T-helper 2 cell treated with Interferon-gamma antibody and Interleukin-4, amounts not matched to agents 100 ng/mL and 5 ng/mL, for 36 hours (primary cell): ENCODE results near the gene SLC25A27. TPM values are rescaled to one million over a fixed set of nuclear protein-coding genes. Genes with fewer than 3 reads are reported as not detected.

Experiments used
- intact Hi-C: fragments of 100-400 bp; cut with micrococcal nuclease; formaldehyde crosslinking; loops from one replicate; pipeline ENCODE4 v1.15.1; 2023
- total RNA-seq: library from RNA; stranded (reverse); gene quantifications from 2 replicates; pipeline ENCODE4 v1.2.3, GENCODE V29; 2022

Gene SLC25A27
- total RNA-seq, 1 donor from 2014 or later, result not detected

- intact Hi-C loops, result loop anchor here (10.0 kb wide), 1 partner anchor 636 kb away; the partner anchor contains the start of gene CLIC5
Observed at GRCh38 chr6:46651006-46651405, 1.8 kb upstream of the SLC25A27 start.

DNA sequence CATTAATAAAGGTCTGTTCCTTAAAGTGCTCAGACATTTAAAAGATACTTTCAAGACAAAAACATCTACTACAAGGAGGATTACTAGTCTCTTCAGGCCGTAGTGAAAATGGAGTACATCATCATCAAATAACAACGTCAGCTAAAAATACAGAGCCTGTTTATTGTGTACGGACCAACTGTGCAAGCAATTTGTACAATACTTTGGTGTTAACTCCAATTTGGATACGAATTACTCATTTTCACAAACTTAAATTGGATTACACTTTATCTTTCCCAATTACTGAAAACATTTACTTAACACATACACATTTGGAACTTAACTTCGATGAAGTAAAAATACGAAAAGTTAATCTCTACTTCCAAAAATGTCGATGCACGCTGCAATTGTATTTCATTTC lies 959 bp upstream of the SLC25A27 start:
- intact Hi-C loops, result loop anchor here (1.0 to 10.0 kb wide), 2 partner anchors 523 to 637 kb away; partner anchors contain the start of genes CLIC5 and ENPP4

DNA sequence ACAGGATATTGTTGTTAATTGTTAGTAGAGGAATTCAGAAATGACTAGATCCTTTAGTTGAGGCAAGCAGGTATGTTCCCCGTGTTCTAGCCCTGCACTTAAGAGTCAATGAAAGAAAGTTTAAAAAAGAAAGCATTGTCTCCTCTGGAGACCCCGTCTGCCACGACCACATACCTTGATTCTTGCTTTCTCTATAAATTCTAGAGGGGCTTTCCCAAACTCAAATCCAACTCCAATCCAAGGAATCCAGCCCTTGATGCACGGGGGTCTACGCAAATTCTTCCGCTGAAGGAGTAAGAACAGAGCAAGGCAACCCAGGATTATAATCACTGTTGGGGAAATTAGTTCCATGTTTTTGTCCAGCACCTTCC lies 558 bp upstream of the SLC25A27 start:
- intact Hi-C loops, result loop anchor here (1.0 to 10.0 kb wide), 2 partner anchors 523 to 637 kb away; partner anchors contain the start of genes CLIC5 and ENPP4

DNA sequence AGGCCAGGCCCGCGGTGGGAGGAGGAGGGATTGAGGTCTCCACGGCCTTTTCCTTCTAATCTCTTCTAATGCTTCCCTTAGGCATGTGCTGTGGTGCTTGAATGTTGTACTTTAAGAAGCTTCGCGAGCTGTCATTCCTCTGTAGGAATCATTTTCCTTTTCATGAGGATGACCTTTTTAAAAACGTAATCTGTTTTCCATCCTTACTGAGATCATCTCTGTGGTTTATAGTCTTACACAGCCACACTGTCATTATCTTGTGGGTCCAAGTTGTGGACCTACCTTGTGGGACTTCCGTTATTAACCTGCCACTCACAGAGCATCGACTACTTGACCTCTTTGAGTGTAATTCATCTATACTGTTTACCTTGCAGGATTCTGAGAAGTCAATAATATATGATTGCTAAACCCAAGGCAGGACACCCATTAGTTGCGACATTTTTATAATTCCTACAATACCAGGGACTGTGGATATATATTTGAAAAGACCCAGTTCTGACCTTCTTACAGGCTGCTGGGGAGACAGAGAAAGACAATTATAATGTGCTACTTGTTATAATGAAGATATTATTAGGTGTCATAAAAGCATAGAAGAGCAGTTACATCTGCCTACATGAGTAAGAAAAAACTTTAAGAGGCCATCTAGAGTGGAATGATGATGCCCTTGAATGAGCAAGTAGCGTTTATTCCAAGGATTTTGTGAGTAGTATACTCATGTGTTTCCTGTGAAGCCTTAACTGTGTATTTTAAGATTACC lies 842 bp downstream of the SLC25A27 start:
- intact Hi-C loops, result loop anchor here (10.0 kb wide), 1 partner anchor 639 kb away; the partner anchor contains the start of gene CLIC5

GRCh38 chr6:46655803-46656202 lies 3.0 kb downstream of the SLC25A27 start:
- intact Hi-C loops, result loop anchor here (10.0 kb wide), 1 partner anchor 641 kb away; the partner anchor contains the start of gene CLIC5

DNA sequence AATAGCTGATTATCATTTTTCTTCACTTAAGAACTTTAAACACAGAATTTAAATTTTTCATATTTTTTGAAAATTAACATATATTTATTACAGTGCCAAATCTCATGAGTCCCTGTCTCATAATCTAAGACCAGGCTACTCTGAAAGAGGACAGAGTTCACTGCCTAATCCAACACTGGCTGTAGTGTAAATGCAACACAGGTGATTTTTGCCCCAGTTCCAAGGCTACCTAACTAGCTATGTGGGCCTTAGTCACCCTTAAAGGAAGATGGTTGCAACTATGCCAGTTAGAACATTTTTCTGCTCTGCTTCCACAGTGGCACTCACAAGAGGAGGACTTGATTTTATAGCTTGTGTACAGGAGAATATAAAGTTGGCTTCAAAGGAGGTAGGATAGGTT lies 4.9 kb downstream of the SLC25A27 start:
- intact Hi-C loops, result loop anchor here (10.0 kb wide), 1 partner anchor 643 kb away; the partner anchor contains the start of gene CLIC5

- intact Hi-C loops, result no loop called here
Observed at GRCh38 chr6:46661483-46661882, 8.7 kb downstream of the SLC25A27 start.

DNA sequence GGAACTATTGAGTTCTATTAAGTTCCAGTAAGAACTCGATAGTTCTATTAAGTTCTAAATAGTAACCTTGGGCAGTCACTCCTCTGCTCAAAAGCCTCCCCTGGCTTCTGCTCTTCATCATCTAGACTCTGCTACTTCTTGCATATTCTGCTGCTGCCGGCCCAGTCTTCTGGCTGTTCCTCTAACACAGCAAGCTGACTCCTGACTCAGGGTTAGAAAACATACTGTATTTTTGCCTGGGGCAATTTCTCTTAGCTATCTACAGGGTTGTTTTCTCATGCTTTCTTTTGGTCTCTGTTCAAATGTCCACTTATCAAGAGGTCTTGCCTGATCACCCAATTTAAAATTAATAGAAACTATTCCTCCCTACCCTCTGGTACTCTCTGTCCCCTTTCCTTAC lies 14.6 kb downstream of the SLC25A27 start:
- intact Hi-C loops, result no loop called here

DNA sequence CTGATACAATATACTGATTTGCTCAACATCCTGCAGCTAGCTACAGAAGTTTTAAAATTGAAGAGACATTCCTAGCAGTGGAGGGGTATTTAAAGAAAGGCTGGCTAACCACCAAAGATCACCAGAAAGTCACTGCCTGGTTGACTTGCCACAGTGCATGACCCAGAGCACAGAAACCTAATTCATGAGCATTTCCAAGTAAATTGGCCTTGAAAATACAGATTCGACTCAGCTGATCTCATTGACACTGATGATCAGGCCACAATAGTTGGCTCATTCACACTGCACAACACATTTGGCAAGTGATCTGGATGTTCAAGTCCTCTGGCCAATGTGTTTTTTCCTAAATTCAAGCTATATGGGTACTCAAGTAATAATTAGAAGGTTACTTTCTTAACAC lies 21.6 kb downstream of the SLC25A27 start:
- intact Hi-C loops, result no loop called here

DNA sequence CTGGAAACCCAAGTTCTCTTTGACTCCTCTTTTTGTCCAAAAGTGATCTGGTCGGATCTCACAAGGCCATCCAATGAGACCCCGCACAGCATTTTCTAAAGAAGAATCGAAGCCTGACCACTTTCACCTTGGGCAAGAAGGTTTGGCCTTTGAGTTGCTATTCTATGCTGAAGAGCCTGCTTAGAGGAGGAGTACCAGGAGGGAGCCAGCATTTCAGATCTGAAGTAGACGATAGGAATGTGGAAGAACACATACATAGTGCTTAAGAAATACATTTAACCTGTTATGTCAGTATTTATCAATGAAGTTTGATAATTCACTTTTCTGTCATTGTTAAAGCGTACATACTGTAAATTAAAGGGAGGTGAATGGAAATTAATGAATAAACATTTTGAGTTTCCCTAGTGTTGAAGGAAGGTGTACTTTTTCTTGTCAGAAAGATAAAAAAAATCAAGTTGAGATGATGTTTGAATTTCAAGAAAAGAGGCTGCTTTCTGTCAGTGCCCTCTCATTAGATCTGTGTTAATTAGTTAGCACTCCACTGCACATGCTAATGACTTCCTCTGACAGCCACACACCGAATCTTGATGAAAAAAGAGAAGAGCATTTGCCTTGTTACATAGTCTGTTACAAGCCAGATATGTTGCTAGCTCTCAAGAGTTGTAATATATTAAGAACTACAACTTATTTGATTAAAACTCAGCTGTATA lies 24.0 kb downstream of the SLC25A27 start:
- intact Hi-C loops, result no loop called here

- intact Hi-C loops, result no loop called here
Observed at GRCh38 chr6:46677314-46677654, 24.5 kb downstream of the SLC25A27 start.

GRCh38 chr6:46684771-46685170 lies 32.0 kb downstream of the SLC25A27 start:
- intact Hi-C loops, result no loop called here

DNA sequence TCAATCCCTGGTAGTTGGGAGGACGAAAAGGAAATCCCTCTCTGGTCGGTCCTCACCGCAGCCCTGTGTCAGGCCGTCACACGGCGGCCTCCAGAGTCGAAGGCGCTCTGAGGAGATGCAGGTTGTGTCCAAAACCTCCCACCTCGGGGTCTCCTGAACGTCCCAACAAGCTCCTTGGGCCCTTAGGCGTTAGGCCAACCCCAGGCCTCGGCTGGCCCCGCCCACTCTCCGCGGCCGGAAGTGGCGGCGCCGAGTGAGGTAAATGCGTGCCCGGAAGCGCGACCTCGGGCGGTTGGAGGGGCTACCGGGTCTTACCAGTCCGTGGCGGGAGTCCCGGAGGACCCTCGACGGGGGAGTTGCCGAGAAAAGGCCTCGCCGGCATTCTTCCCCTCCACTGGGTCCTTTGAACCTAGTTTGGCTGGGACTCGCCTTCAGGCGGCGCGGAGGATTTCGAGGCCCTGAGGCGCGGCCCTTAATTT lies 34.9 kb downstream of the SLC25A27 start, which contains the start of gene TDRD6:
Gene TDRD6, plus strand, starts transcription at position 267 of the 479 bp plus-strand sequence. CDS start 244 bp downstream, outside the sequence.
- intact Hi-C loops, result no loop called here

- intact Hi-C loops, result no loop called here
Observed at GRCh38 chr6:46688117-46688965, 35.6 kb downstream of the SLC25A27 start.

DNA sequence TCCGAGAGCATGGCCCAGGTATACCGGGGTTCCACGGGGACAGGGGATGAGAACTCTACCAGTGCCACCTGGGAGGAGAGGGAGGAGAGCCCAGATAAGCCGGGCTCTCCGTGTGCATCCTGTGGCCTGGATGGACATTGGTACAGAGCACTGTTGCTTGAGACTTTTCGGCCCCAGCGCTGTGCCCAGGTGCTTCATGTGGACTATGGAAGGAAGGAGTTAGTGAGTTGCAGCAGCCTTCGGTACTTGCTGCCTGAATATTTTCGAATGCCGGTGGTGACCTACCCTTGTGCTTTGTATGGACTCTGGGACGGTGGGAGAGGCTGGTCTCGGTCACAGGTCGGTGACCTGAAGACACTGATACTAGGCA lies 36.2 kb downstream of the SLC25A27 start:
- intact Hi-C loops, result no loop called here

GRCh38 chr6:46689657-46690056 lies 36.9 kb downstream of the SLC25A27 start:
- intact Hi-C loops, result no loop called here

DNA sequence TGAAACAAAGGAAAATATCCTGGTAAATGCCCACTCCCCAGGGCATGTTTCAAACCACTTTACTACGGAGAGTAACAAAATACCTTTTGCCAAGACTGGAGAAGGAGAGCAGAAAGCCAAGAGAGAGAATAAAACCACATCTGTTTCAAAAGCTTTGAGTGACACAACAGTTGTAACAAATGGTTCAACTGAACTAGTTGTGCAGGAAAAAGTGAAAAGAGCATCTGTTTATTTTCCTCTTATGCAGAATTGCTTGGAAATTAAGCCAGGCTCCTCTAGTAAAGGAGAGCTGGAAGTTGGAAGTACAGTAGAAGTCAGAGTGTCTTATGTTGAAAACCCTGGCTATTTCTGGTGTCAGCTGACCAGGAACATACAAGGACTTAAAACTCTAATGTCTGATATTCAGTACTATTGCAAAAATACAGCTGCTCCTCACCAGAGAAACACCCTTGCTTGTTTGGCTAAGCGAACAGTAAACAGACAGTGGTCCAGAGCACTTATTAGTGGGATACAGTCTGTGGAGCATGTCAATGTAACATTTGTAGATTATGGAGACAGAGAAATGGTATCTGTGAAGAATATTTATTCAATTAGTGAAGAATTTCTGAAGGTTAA lies 37.5 kb downstream of the SLC25A27 start:
- intact Hi-C loops, result no loop called here

GRCh38 chr6:46690911-46691451 lies 38.2 kb downstream of the SLC25A27 start:
- intact Hi-C loops, result no loop called here

GRCh38 chr6:46699970-46700369 lies 47.2 kb downstream of the SLC25A27 start:
- intact Hi-C loops, result no loop called here

DNA sequence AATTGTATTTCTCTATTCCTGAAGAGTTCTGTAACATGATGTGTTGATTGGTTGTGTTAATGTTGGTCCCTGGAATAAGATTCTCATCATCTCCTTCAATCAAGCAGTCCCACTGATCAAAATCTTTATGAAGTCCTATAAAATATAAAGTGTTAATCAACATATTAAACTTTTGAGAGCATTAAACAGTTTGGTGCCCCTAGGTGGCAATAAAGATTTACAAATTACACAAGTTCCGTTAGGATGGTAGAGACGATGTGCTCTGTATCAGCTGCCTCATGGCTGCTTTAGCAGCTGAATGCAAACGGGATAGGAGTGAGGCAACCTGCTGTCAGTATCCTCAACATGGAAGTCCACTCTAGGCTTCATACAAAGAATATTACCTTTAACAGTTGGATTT lies 51.8 kb downstream of the SLC25A27 start:
- intact Hi-C loops, result no loop called here

- intact Hi-C loops, result no loop called here
Observed at GRCh38 chr6:46706464-46706863, 53.7 kb downstream of the SLC25A27 start.
